SIG-M5 treated with dmso at 0.1 percent for 504 hours (cell line): ENCODE data around the gene MTUS2.

Experiments
- DNase-seq: peaks from one replicate; lab custom pipeline; 2025; ENCODE audit not compliant: unreplicated experiment; lab: John Stamatoyannopoulos, UW

The MTUS2 gene

DNA sequence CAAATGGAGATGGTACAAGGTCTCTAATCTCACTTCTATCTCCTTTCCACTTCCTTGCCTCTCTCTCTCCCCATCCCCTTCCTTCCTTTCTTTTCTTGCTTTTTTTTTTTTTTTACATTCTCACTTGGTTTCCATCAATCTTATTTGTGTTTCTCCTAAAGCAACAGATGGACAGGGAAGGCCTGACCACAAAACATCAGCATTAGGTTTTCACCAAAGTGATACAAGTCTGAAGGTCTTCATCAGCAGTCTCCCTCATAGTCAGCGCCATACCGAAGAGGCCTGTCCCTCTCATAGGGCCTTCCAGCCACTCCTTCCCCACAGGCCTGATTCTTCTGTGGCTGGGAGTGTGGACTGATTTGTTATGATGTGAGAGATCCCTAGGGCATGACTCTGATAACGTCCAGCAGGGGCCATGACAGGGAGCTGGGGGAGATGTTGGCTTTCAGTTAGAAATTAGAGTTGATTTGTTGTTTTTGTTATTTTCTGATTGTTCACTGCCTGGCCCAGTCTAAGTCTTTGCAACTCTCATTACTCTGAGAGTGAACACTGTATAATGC lies 616.7 kb downstream of the MTUS2 start:
- DNase-seq = no peak

DNA sequence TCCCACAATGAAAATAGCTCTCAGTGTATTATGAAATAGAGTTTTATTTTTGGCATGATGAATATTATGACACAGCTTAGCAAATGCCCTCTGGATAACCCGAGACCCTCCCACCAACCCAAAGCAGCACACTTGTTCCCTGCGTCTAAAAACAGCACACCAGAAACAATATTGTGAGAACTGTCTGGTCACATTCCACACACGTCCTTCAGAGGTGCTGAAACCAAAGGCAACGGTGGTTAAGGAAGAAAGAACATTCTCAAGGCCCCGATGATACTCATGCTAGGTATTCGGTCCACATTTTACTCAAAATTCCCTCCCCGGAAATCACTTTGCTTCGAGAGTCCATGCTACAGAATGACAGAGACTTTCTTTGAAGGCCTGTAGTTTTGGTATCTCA lies 618.6 kb downstream of the MTUS2 start:
- DNase-seq = no peak

DNA sequence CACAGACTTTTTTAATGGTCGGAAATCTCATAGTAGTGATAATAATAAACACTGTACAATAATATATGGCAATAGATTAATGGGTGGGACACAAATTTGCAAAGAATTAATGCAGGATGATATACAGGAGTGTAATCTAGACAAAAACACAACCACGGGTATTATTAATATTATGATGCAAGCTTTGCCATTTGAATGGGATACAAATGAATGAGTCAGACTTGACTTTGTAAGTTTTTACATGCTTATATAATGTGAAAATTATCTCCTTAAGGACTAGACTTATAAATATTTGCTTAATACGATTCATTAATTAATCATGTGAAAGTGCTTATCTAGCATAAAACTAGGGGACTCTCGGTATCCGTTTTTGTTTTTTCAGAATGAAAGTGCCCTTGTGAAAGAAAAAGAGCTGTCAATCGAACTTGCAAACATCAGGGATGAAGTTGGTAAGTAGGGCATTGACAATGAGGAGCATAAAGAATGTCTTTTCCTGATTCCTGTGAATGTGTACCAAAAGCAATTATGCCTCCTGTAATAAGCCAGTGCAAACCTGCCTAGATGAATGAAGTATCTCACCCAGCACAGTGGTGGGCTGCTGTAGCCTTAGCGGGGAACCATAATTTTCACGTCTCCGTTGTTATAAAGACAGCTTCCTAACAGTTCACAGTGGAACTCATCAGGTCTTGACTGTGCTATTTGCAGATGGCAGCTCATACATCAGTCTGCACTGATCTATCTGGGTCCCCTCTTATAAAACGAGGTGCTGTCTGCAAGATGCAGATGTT lies 619.7 kb downstream of the MTUS2 start:
- DNase-seq = no peak

DNA sequence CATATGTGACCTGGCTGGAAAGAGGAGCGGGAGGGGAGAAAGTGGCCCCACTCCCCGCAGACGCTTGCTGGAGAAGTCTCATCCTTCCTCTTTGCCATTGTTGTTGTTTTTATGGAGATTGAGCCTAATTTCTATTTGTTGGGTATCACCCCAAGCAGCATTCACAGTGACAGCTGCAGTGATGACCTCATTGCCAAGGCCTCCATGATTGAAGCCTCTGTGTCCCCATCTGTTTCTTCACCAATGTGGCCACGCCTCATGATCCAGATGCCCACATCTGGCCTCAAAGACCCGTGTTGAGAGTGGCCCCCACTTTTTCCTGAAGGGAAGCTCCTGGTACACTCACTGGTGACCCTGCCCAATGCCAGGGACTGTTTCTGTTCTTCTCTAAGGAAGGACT lies 621.2 kb downstream of the MTUS2 start:
- no peak for DNase-seq

DNA sequence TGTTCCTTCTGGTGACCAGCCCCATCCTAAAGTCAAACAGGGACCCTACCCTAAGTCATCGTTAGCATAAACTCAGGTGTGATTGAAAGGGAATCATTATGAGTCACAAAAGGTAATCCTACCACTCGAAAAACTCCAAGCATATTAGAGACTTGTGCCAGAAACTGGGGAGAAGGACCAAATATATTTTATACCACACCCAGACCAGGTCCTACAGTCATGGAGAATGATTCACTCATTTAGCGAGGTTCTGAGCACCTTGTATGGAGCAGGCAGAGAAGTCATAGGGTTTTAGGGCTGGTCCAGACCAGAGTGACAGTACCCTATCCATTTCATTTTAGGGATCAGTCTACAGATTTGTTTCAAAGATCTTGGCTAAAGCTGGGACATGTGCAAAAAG lies 625.9 kb downstream of the MTUS2 start:
- DNase-seq = no peak

DNA sequence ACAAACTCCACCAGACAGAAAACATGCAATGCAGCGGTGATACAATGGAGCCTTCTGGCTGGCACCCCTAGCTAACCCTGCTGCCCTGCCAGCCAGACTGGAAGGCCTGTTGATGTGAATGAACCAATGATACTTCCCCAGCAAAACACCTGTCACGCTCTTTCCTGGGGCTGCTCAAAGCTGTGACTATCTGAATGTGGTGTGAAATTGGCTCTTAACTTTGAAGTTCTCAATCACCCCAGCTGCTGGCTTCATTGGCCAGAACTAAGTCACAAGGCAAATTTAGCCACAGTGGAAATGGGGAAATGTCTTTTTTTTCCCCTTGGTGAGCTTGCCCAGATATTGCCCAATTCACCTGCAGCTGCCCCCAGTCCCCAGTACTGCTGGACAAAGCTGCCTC lies 628.0 kb downstream of the MTUS2 start:
- no peak for DNase-seq

DNA sequence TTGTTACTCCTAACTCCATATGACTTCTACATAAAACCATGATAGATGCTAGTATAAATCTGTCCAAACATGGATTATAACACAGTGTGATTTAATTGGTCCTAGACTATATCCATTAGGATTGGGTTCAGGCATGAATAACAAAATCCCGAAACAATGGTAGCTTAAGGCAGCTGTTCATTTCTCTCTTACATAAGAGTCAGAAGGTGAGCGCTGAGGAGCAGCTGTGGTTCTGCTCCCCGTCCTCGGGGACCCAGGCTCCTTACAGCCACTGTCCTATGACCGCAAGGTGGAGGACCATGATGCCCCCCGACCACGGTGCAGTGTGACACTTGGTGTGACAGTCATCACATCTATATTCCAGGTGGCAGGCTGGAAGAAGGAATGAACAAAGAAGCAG lies 629.6 kb downstream of the MTUS2 start:
- DNase-seq = no peak

DNA sequence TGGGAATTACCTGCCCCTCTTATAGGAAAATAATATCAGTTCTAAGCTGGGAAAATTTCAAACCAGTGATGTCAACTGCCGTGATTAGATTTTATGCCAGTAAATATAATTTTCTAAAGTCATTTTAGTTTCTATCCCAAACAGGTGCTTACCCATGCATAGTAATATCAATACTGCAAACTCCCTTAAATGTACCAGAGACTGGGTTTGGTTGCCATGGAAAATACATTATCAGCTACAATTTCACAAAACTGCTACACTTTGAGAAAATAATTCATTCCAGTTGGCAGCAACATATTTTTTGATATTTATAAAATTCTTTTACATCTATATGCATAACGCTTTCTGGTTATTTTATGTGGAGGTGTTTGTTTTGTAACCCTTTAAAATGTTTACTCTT lies 631.8 kb downstream of the MTUS2 start:
- no peak for DNase-seq

DNA sequence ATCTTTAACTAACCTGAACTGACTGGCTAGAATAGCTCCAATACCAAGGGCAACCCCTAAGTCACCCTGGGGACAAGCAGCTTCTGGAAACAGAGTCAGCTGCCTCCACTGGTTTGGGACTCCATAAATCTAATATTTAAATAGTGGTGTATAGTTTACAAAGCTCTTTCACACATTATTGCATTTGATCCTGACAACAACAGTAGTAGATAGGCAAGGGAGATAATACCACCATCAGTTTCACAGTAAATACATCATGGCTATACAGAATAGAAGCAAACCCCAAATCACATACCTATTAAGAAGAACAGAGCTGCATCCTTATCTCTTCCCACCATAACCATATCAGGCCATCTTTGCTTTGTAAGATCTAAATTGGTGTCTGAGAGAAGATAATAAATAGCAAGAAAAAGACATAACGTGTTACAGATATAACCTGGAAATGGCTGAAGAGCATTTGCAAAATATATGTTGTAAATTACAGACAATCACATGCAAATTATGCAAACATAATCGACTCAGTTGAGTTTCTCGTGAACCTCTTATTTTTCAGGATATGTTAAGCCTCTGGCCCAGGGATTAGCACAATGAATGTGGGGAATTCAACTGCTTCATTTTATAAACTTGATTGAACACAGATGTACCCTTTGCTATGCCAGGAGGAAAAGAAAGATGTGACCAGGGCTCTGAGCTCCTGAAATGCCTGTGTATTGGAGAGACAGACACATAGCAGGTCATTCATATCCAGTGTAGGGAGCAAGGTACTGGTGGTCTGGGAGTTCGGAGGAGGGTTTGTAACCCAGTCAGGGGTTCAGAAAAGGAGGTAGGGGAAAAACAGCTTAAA lies 632.9 kb downstream of the MTUS2 start:
- DNase-seq = no peak

DNA sequence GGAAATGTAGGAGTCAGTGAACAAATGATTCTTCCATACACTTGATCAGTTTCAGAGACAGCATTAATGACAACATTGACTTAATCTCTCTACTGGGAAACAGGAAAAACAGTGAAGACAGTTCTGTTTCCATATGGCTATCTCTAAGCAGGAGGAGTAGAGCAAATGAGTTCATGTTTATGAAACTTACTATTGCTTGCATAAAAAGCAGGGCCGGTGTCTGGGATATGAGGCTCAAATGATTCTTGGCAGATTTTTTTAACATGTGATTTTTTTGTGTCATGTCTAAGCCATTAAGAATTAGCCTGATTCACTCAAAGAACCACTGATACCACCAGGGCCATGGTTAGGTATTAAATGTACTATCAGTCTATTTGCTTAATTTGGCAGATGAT lies 633.5 kb downstream of the MTUS2 start:
- DNase-seq = no peak

DNA sequence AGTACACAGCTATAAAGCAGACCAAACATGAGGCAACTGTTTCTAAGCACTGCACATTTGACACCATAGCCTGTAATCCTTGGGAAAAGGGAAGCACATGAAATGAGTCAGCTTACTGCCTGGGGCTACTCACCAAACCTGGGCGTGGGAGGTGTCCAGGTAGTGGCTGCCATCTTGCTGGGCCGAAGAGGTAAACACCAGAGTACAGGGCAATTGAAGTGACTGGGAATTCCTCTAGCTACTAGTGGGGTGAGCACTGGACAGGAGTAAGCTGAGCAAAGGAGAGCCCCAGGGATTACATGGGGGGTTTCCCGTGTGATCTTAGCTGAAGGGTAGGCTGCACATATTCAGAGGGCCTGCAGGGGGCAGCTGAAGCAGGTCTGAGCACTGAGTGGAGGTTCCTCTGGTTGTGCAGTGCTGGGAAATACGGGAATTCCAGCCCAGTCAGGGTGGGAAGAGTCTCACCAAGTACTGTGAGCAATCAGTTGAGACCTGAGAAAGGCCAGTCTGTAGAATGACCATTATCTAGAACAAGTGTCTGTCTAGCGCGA lies 634.9 kb downstream of the MTUS2 start:
- DNase-seq = no peak

DNA sequence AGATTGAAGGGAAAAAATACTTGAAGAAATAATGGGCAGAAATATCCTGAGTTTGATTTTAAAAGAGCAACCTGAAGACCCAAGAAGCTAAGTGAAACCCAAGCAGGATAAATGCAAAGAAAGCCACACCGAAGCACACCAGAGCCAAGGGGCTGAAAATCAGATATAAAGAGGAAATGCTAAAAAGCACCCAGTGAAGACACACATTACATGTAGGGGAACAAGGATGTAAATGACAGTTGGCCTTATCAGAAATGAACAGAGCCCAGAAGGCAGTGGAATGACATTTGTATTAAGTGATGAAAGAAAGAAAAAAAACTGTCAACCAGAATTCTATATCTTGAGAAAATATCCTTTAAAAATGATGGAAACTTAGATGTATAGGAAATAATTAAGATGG lies 636.3 kb downstream of the MTUS2 start:
- no peak for DNase-seq

DNA sequence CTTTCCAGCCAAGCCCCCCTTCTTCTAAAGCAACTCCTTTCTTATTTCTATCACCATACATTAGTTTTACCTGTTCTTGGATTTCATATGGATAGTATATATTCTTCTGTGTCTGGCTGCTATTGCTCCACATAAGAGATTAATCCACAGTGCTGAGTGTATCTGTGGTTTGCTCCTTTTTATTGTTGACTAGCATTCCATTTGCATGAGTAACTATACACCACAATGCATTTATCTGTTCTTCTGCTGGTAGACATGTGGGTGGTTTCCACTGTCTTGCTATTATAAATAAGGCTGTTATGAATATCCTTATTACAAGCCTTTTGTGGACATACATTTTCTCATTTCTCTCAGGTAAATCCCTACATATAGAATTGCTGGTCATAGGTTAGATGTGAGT lies 637.2 kb downstream of the MTUS2 start:
- no peak for DNase-seq

DNA sequence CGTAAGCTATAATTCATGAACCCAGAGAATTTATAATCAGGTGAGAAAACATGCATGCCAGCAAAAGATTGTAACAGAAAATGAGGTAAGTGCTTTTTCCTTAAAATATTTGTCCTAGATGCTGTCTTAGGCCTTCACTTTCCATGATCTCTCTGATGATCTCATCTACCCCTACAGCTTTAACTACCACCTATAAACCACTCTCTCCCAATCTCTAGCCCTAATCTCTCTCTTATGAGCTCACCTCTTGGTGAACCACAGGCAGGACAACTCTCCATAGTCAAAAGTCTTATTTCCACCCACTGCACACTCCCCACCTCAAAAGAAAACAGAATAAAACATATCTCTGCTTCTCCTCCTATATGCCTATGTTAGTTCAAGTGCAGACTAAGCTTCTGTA lies 638.3 kb downstream of the MTUS2 start:
- DNase-seq = no peak

DNA sequence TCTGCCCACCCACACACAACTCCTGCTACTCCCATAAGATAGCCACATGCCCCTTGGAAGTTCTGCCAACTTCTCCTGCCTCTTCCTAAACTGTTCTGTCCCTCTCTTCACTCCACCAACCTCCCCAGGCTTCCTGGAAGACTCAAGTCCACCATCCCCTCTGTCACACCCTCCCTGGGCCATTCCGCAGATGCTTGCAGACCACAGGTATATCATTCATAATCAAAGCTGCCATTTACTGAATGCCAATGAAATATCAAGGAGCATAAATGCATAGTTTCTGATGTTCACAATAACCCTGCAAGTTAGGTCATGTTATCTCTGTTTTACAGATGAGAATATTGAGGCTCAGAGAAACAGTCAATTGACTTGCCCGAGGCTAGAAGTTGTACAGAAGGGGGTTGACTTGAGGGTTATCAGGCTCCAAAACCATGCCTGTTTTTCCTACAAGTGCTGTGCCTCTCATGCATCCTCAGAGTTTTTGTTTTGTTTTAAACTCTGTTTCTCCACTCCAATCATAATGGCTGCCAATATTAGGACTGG lies 639.7 kb downstream of the MTUS2 start:
- no peak for DNase-seq

DNA sequence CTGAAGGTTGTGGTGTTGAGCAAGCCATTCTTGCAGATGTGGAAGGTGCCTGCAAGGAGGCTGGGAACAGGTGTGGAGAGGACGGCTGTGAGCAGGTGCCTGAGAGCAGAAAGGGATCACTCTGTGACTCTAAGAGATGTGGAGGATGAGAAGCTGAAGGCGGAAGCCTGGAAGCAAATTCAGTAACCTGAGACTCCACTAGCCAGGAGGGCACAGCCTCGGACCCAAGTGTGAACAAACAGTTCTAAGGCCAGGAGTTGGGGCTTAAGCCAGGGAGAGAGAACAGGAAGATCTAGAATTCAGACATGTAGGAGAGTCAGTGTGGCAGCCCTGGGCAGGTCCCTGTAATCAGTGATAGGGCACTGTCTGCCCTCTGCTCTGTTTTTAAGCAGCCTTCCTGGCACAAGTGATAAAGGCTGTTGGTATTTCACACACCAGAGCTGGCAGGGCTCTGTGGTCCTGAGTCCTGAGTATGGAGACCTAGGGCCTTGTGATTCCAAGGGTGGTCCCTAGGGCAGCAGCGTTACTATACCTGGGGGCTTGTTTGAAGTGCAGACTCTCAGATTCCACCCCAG lies 644.1 kb downstream of the MTUS2 start:
- no peak for DNase-seq

DNA sequence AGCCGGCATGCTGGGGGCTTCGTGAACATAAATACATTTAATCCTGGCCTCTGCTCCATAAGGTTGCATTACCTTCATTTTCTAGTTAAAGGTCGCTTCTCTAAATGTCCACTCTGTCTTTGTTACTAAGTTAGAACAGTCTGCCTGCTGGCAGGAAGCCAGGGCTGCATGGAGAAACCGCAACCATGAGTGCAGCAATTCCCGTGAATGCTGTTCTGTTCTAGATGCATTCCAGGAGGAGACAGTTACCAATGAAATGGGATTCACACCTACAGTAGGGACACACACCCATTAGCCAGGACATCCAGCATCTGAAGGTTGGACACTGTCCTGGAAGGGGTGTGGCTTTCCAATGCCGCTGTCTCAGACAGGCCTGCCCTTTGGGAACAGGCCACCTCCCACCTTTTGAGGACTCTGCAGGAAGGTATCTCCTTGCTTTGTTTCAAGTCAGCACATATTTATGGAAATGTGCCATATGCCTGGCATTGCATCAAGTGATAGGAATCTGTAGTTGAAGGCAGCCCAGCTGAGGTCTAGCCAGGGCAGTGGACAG lies 645.7 kb downstream of the MTUS2 start:
- no peak for DNase-seq

DNA sequence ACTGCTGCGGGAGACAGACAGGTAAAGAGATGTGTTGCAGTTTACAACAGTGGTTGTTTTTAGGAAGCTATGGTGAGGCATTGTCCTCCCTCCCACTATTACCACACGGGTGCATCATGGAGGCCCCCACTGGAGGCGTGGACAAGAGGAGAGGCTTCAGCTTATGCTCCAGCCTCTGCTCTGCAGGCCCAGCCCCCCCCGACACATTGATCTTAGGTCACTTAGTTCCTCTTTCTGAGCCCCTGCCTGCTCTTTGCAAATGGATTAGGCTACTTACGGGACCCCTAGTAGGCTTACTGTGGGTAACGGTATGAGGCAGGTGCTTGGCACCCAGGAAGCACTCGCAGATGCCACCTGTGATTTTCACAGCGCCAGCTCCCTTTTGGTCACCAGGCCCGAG lies 651.4 kb downstream of the MTUS2 start:
- DNase-seq = peak; percentile 12

DNA sequence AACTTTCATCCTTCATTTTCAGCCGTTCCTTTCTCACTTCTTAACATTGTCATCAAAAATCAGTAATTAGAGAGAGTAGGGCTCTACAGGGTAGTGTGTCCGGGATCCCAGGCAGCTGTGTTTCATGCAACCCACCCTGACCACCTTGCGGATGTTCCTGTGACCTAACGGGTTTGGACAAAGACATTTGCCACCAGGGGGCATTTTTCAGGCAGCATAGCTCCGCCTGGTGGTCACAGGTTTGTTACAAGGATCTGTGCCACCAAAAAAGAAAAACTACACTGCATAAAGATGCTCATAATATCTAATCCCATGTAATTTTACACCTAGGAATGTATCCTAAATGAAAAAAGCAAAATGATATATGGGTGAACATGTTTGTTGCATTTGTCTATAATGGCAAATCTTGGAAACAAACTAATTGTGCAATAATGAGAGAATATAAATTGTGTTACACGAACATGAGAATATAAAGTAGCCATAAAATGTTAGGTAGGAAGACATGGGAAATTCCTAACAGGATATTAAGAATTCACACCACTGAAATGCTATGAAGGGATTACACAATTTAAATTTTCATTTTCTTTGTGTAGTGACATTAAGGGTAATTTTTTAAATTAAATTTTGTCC lies 652.3 kb downstream of the MTUS2 start:
- DNase-seq = peak; percentile 54

DNA sequence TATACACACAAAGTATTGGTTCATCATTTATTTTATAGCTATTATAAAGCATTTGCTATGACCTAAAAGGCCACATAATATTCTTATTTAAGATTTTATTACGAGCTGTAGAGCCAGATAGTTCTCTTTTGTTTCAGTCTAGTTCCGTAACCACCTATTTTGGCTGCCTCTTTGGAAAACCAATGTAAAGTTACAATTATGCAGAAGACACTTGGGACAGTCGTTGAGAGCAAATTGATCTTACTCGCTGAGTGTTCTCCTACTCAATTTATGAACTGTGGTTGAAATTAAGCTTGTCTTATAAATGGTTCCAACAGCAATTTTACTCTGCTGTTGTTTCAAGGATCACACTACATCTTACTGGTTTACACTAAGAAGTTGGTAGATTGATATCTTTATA lies 653.0 kb downstream of the MTUS2 start:
- no peak for DNase-seq
